Smooth muscle cell (in vitro differentiated cells): Measurements from ENCODE around the gene B3GNT2. TPM values are rescaled to one million over a fixed set of nuclear protein-coding genes. Genes with fewer than 3 reads are reported as not detected.

Experiments
- DNase-seq: peaks from one replicate; lab custom pipeline; 2025; ENCODE audit not compliant: unreplicated experiment; lab: John Stamatoyannopoulos, UW
- H2AFZ ChIP-seq: fragments of 200-600 bp; sonication (generic); 2 replicates; pipeline ENCODE4 v1.6.0; 2016; ENCODE audit warnings: antibody characterized with exemption, low read depth, mild to moderate bottlenecking
- H3F3A ChIP-seq: fragments of 200-600 bp; sonication (generic); 2 replicates; pipeline ENCODE4 v1.6.0; 2017; ENCODE audit warnings: antibody characterized with exemption, low read depth
- H3K27ac ChIP-seq: fragments of 200-600 bp; sonication (generic); 2 replicates; pipeline ENCODE4 v1.5.1; 2016; ENCODE audit warnings: low read depth, mild to moderate bottlenecking
- H3K27me3 ChIP-seq: fragments of 200-600 bp; sonication (generic); 2 replicates; pipeline ENCODE4 v1.6.1; 2016; ENCODE audit warnings: low read depth, mild to moderate bottlenecking
- H3K36me3 ChIP-seq: fragments of 200-600 bp; sonication (generic); 2 replicates; pipeline ENCODE4 v1.5.1; 2016; ENCODE audit warnings: low read depth
- H3K4me1 ChIP-seq: fragments of 200-600 bp; sonication (generic); 2 replicates; pipeline ENCODE4 v1.5.1; 2016; ENCODE audit warnings: low read depth
- H3K4me2 ChIP-seq: fragments of 200-600 bp; sonication (generic); 2 replicates; pipeline ENCODE4 v1.6.0; 2016; ENCODE audit warnings: mild to moderate bottlenecking
- H3K4me3 ChIP-seq: fragments of 200-600 bp; sonication (generic); 2 replicates; pipeline ENCODE4 v1.5.1; 2016; ENCODE audit warnings: mild to moderate bottlenecking
- H3K79me2 ChIP-seq: fragments of 200-600 bp; sonication (generic); 2 replicates; pipeline ENCODE4 v1.6.0; 2016; ENCODE audit warnings: low read depth, mild to moderate bottlenecking
- H3K9ac ChIP-seq: fragments of 200-600 bp; sonication (generic); 2 replicates; pipeline ENCODE4 v1.6.0; 2016; ENCODE audit warnings: low read depth
- H3K9me3 ChIP-seq: fragments of 200-600 bp; sonication (generic); replicated peaks from 2 replicates; pipeline ENCODE4 v1.5.1; 2016; ENCODE audit warnings: low read depth
- H4K20me1 ChIP-seq: fragments of 200-600 bp; sonication (generic); 2 replicates; pipeline ENCODE4 v1.6.0; 2016; ENCODE audit warnings: low read depth
- CTCF ChIP-seq: fragments of 200-600 bp; sonication (generic); IDR thresholded peaks from 2 replicates; pipeline ENCODE4 v1.5.1; 2017; ENCODE audit warnings: borderline replicate concordance, mild to moderate bottlenecking, antibody characterized with exemption; ENCODE audit not compliant: insufficient read depth, poor library complexity, severe bottlenecking
- WGBS: methylation state at CpG from one replicate; pipeline ENCODE4 v1.1.7; 2016; ENCODE audit warnings: low lambda C conversion rate; 5-methylcytosine and 5-hydroxymethylcytosine counted together
- polyA plus RNA-seq: library from polyadenylated mRNA; unstranded; fragments of >200 nt; fragmentation: Nextera tagmentation; extraction: Ambion mirVana; gene quantifications from 2 replicates; pipeline ENCODE4 v1.2.1, GENCODE V29; 2016
- total RNA-seq: library from RNA; depleted of rRNA; stranded (reverse); fragments of >200 nt; gene quantifications from 2 replicates; pipeline ENCODE4 v1.2.3, GENCODE V29; 2014

Gene B3GNT2
- total and polyA plus RNA-seq, 2 experiments from 2014 or later, result 16.5 to 29.3 TPM

- no peak for DNase-seq
- H3K27ac ChIP-seq, result no peak overlapping the region
- TF ChIP-seq CTCF, result no peak
- no peaks in the 10 kb centered on the region for H3K27me3 ChIP-seq
- WGBS, result 100% methylated on average over 1 of the region's 1 CpG
- no peaks in the 10 kb centered on the region for H3K9me3 ChIP-seq
- H3K4me3 ChIP-seq, result no peak overlapping the region
- no peaks in the 10 kb centered on the region for H3K36me3 ChIP-seq
- no peaks in the 10 kb centered on the region for H3K79me2 ChIP-seq
- no peak overlapping the region for H2AFZ ChIP-seq
- H3K4me1 ChIP-seq, result no peaks in the 10 kb centered on the region
- H3K4me2 ChIP-seq, result no peak overlapping the region
- no peak overlapping the region for H3K9ac ChIP-seq
- no peaks in the 10 kb centered on the region for H3F3A ChIP-seq
- H4K20me1 ChIP-seq, result no peaks in the 10 kb centered on the region
These were observed 58.7 kb downstream of the B3GNT2 start for GRCh38 chr2:62254424-62255266.

- Histone ChIP-seq H3K4me1 (no peaks in the 10 kb centered on the region), H4K20me1 (no peaks in the 10 kb centered on the region), H3K9ac (no peak overlapping the region), H3K9me3 (no peaks in the 10 kb centered on the region), H3K27me3 (no peaks in the 10 kb centered on the region), H3K79me2 (no peaks in the 10 kb centered on the region), H2AFZ (no peak overlapping the region), H3K4me3 (no peak overlapping the region), H3K27ac (no peak overlapping the region), H3F3A (no peaks in the 10 kb centered on the region), H3K36me3 (no peaks in the 10 kb centered on the region), H3K4me2 (no peak overlapping the region)
- WGBS, result 85% methylated on average over 4 of the region's 4 CpGs
- DNase-seq, result no peak
- TF ChIP-seq CTCF, result no peak
These were observed 61.6 kb downstream of the B3GNT2 start for GRCh38 chr2:62257466-62257865.

GRCh38 chr2:62263076-62263715 lies 67.3 kb downstream of the B3GNT2 start:
- no peak overlapping the region for H3K9ac ChIP-seq
- no peak overlapping the region for H2AFZ ChIP-seq
- H3K27ac ChIP-seq, result no peak overlapping the region
- no peak for DNase-seq
- no peak overlapping the region for H3K4me2 ChIP-seq
- no peaks in the 10 kb centered on the region for H3K27me3 ChIP-seq
- H4K20me1 ChIP-seq, result no peaks in the 10 kb centered on the region
- H3K4me3 ChIP-seq, result no peak overlapping the region
- peaks cover 6% of the 10 kb centered on the region for H3K4me1 ChIP-seq
- no peak for TF ChIP-seq CTCF
- H3K9me3 ChIP-seq, result no peaks in the 10 kb centered on the region
- 92% methylated on average over 6 of the region's 6 CpGs for WGBS
- H3F3A ChIP-seq, result no peaks in the 10 kb centered on the region
- H3K36me3 ChIP-seq, result no peaks in the 10 kb centered on the region
- no peaks in the 10 kb centered on the region for H3K79me2 ChIP-seq
